ENCODE measurements around the gene PRKG1. TPM values are rescaled to one million over a fixed set of nuclear protein-coding genes. Genes with fewer than 3 reads are reported as not detected.

Gene PRKG1
- total RNA-seq, 1 donor from 2014 or later: 50.2 TPM

DNA sequence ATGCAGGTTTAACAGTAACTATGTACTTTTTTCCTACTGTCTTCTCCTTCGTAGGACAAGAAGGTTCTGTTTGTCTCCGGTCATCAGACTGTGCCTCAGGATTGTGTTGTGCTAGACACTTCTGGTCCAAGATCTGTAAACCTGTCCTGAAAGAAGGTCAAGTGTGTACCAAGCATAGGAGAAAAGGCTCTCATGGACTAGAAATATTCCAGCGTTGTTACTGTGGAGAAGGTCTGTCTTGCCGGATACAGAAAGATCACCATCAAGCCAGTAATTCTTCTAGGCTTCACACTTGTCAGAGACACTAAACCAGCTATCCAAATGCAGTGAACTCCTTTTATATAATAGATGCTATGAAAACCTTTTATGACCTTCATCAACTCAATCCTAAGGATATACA is 1242.2 kb downstream of the PRKG1 start:
- Histone ChIP-seq H3K9me3 (no peaks in the 10 kb centered on the region), H3K4me1 (peaks cover 5 to 16% of the 10 kb centered on the region in 2 donors), H3K36me3 (no peaks in the 10 kb centered on the region), H3K4me3 (no peak overlapping the region), H3K27me3 (no peaks in the 10 kb centered on the region), H3K27ac (no peak overlapping the region)
- TF ChIP-seq, protein P1, sequence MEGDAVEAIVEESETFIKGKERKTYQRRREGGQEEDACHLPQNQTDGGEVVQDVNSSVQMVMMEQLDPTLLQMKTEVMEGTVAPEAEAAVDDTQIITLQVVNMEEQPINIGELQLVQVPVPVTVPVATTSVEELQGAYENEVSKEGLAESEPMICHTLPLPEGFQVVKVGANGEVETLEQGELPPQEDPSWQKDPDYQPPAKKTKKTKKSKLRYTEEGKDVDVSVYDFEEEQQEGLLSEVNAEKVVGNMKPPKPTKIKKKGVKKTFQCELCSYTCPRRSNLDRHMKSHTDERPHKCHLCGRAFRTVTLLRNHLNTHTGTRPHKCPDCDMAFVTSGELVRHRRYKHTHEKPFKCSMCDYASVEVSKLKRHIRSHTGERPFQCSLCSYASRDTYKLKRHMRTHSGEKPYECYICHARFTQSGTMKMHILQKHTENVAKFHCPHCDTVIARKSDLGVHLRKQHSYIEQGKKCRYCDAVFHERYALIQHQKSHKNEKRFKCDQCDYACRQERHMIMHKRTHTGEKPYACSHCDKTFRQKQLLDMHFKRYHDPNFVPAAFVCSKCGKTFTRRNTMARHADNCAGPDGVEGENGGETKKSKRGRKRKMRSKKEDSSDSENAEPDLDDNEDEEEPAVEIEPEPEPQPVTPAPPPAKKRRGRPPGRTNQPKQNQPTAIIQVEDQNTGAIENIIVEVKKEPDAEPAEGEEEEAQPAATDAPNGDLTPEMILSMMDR (IDR thresholded peaks at IDR 0.05): no peak
- intact Hi-C loops (cut with DNase I): loop anchor here (10.0 kb wide), 1 partner anchor 1332 kb away; no protein-coding TSS in a partner anchor
- DNase-seq (ENCODE audit: low spot score in 2 of 2): no peak

DNA sequence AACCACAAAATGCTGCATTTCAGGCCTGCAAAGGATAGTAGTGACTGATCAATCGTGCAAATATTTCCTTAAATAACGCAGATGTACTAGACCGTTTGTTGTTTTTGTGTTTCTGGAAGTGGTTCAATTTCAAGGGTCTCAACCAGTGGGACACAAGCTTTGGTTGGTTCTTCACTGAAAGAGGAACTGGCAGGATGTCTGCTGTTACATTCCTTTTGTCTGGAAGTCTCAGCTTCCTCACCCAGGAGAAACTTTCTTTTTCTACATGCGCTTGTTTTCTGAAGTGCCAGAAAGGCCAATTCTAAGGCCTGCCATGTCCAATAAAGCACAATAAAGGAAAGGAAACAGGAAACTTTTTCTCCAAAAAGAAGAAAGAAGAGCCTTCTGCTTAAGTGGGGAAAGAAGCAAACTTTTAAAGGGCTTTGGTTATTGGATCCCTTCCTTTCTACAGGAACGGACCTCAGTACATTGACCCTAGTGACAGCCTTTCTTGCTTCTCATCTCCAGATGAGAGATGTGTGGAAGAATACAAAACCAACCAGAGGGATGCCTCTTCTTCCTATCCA is 1243.9 kb downstream of the PRKG1 start:
- H3K9me3 ChIP-seq: no peaks in the 10 kb centered on the region
- no peak for DNase-seq (ENCODE audit: low spot score in 2 of 2)
- H3K36me3 ChIP-seq: no peaks in the 10 kb centered on the region
- intact Hi-C loops (cut with DNase I): loop anchor here (10.0 kb wide), 1 partner anchor 1333 kb away; no protein-coding TSS in a partner anchor
- peaks cover 5 to 12% of the 10 kb centered on the region in 2 donors for H3K4me1 ChIP-seq
- H3K4me3 ChIP-seq: no peak overlapping the region
- TF ChIP-seq, protein P1 (IDR thresholded peaks at IDR 0.05): no peak
- no peaks in the 10 kb centered on the region for H3K27me3 ChIP-seq
- H3K27ac ChIP-seq: no peak overlapping the region

DNA sequence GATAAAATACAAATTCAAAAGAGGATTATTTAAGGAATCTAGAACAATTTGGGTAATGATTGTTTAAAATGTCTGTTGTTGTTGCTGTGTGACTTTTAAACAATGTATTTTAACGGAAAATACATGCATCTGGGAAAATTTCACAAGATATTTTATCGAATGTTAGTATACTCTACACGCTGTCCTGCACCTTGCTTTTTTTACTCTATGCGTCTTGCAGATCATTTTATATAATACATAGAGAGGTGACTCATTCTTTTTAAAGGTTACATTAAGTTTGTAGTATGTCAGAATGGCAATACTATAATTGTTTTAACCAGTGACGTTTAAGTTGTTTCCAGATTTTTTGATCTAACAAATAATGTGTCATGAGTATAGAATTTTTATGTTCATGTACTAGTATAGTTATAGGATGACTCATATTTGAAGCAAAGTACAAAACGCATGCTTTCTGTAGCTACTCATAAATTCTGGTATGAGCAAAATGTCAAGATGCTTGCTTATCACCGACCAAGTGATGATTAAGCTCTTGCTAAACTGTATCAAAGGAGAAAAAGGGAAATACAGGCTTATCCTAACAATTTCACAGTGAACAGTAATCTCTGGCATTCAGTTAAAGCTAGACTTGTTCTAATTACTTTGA is 1244.7 kb downstream of the PRKG1 start:
- intact Hi-C loops (cut with DNase I): loop anchor here (10.0 kb wide), 1 partner anchor 1334 kb away; no protein-coding TSS in a partner anchor
- Histone ChIP-seq H3K36me3 (no peaks in the 10 kb centered on the region), H3K27me3 (no peaks in the 10 kb centered on the region), H3K9me3 (no peaks in the 10 kb centered on the region), H3K4me1 (peaks cover 5% of the 10 kb centered on the region in 2 donors), H3K27ac (no peak overlapping the region), H3K4me3 (no peak overlapping the region)
- DNase-seq (ENCODE audit: low spot score in 2 of 2): no peak
- TF ChIP-seq, protein P1 (IDR thresholded peaks at IDR 0.05): no peak

DNA sequence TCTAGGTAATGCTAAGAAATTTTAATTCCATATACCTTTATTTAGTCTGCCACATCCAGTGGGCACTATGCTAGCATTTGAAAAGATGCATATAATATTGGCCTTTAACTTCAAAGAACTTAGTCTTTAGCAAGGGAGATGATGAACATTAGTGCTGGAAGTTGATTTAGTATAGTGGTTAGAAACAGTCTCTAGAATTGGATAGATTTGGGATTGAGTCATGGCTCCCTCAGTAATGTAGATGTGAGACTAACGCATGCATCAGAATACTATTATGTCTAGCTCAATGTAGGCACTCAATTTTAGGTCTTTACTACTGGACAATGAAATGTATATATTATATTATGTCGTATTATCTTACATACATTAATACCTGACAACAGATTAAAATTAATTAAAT is 1245.6 kb downstream of the PRKG1 start:
- TF ChIP-seq, protein P1 (IDR thresholded peaks at IDR 0.05): no peak
- intact Hi-C loops (cut with DNase I): loop anchor here (10.0 kb wide), 1 partner anchor 1335 kb away; no protein-coding TSS in a partner anchor
- Histone ChIP-seq H3K27ac (no peak overlapping the region), H3K4me1 (no peaks in the 10 kb centered on the region), H3K9me3 (no peaks in the 10 kb centered on the region), H3K27me3 (no peaks in the 10 kb centered on the region), H3K4me3 (no peak overlapping the region), H3K36me3 (no peaks in the 10 kb centered on the region)
- no peak for DNase-seq (ENCODE audit: low spot score in 2 of 2)

DNA sequence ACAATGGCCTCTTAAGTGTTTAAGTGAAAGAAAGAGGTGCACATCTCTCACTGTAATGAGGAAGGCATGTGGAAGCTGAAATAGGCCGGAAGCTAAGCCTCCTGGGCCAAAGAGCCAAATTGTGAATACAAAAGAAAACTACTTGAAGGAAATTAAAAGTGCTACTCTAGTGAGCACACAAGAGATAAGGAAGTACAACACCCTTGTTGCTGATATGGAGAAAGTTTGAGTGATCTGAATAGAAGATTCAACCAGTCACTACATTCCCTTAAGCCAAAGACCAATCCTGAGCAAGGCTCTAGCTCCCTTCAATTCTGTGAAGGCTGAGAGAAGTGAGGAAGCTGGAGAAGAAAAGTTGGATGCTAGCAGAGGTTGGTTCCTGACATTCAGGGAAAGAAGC is 1248.0 kb downstream of the PRKG1 start:
- no peak overlapping the region for H3K4me3 ChIP-seq
- no peaks in the 10 kb centered on the region for H3K9me3 ChIP-seq
- intact Hi-C loops (cut with DNase I): no loop called here
- H3K4me1 ChIP-seq: no peaks in the 10 kb centered on the region
- DNase-seq (ENCODE audit: low spot score in 2 of 2): no peak
- no peak overlapping the region for H3K27ac ChIP-seq
- no peaks in the 10 kb centered on the region for H3K36me3 ChIP-seq
- TF ChIP-seq, protein P1 (IDR thresholded peaks at IDR 0.05): no peak
- no peaks in the 10 kb centered on the region for H3K27me3 ChIP-seq
